GM12892 (cell line): ENCODE results near the gene VAV3.
"Not testable (repeated sequence)": the region's sequence is repeated elsewhere in the genome, so short reads cannot be mapped to it uniquely, and the experiment has no call there.

ENCODE experiments used
- POLR2A ChIP-seq: IDR thresholded peaks from 2 replicates; pipeline ENCODE4 v1.6.1; 2011; ENCODE audit warnings: low read depth, low read length, control low read depth
- TAF1 ChIP-seq: IDR thresholded peaks from 2 replicates; pipeline ENCODE4 v1.6.1; 2011; ENCODE audit warnings: low read depth, mild to moderate bottlenecking, control low read depth, low read length, borderline replicate concordance

DNA sequence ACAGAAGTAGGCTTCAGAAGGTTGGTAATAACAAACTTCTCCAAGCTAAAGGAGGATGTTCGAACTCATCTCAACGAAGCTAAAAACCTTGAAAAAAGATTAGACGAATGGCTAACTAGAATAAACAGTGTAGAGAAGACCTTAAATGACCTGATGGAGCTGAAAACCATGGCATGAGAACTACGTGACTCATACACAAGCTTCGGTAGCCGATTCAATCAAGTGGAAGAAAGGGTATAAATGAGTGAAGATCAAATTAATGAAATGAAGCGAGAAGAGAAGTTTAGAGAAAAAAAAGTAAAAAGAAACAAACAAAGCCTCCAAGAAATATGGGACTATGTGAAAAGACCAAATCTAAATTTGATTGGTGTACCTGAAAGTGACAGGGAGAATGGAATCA is 231.6 kb downstream of the VAV3 start:
- TF ChIP-seq POLR2A, TAF1: not testable (repeated sequence)
